HepG2 (cell line): ENCODE results near the gene C16orf54. TPM values are rescaled to one million over a fixed set of nuclear protein-coding genes. Genes with fewer than 3 reads are reported as not detected.

Experiments
- AGO1 ChIP-seq: fragments of 200-400 bp; formaldehyde crosslinking; IDR thresholded peaks from 2 replicates; pipeline ENCODE4 v1.6.1; 2017; ENCODE audit warnings: mild to moderate bottlenecking, low read depth, low read length, moderate library complexity; ENCODE audit not compliant: poor library complexity, severe bottlenecking
- ATAD3A ChIP-seq: sonication (generic); formaldehyde crosslinking; IDR thresholded peaks from 2 replicates; pipeline ENCODE4 v1.4.0; 2020; ENCODE audit warnings: missing genetic modification reagents
- EEA1 ChIP-seq: sonication (generic); formaldehyde crosslinking; IDR thresholded peaks from 2 replicates; pipeline ENCODE4 v1.5.1; 2020; ENCODE audit warnings: mild to moderate bottlenecking, missing genetic modification reagents, borderline replicate concordance
- ELF3 ChIP-seq: IDR thresholded peaks from 2 replicates; pipeline ENCODE4 v1.6.1; 2016; ENCODE audit warnings: missing genetic modification reagents, missing compliant biosample characterization
- EZH2 ChIP-seq: conservative IDR thresholded peaks from 2 replicates; pipeline ENCODE4 v1.6.1; 2012; ENCODE audit warnings: mild to moderate bottlenecking, low read depth, low read length, moderate library complexity
- FOXM1 ChIP-seq: sonication (generic); formaldehyde crosslinking; IDR thresholded peaks from 2 replicates; pipeline ENCODE4 v1.5.0; 2020; ENCODE audit warnings: missing genetic modification reagents
- FOXP1 ChIP-seq, 2 experiments: fragments of 450-650 bp in 1 of 2; IDR thresholded peaks; 2 replicates each; pipeline ENCODE4 v1.6.1; 2017 to 2018; ENCODE audit warnings: antibody characterized with exemption in 1 of 2
- GZF1 ChIP-seq: sonication (generic); formaldehyde crosslinking; IDR thresholded peaks from 2 replicates; pipeline ENCODE4 v1.5.1; 2020; ENCODE audit warnings: mild to moderate bottlenecking, missing genetic modification reagents
- IKZF1 ChIP-seq: fragments of 450-650 bp; IDR thresholded peaks from 2 replicates; pipeline ENCODE4 v1.7.1; 2016
- JARID2 ChIP-seq: sonication (generic); formaldehyde crosslinking; IDR thresholded peaks from 2 replicates; pipeline ENCODE4 v1.8.1; 2023; ENCODE audit warnings: missing genetic modification reagents, inconsistent platforms; ENCODE audit not compliant: insufficient replicate concordance
- MAX ChIP-seq: IDR thresholded peaks from 2 replicates; pipeline ENCODE4 v1.6.1; 2012; ENCODE audit warnings: inconsistent platforms
- NR3C1 ChIP-seq: sonication (generic); formaldehyde crosslinking; IDR thresholded peaks from 2 replicates; pipeline ENCODE4 v1.4.0; 2020; ENCODE audit warnings: missing genetic modification reagents
- POGK ChIP-seq: sonication (generic); formaldehyde crosslinking; conservative IDR thresholded peaks from 2 replicates; pipeline ENCODE4 v1.8.0; 2022; ENCODE audit warnings: mild to moderate bottlenecking, moderate library complexity, missing genetic modification reagents
- REST ChIP-seq, 2 experiments: IDR thresholded peaks; 2 replicates each; pipeline ENCODE4 v1.6.1; 2011 to 2012; ENCODE audit warnings: low read length in 2 of 2, borderline replicate concordance in 1 of 2, low read depth in 1 of 2, mild to moderate bottlenecking in 1 of 2, moderate library complexity in 1 of 2
- SMARCE1 ChIP-seq: fragments of 450-650 bp; IDR thresholded peaks from 2 replicates; pipeline ENCODE4 v1.6.1; 2017; ENCODE audit warnings: borderline replicate concordance
- SOX6 ChIP-seq, 2 experiments: fragments of 450-650 bp in 1 of 2; sonication (generic) in 1 of 2; formaldehyde crosslinking in 1 of 2; IDR thresholded peaks; 2 replicates each; pipeline versions ENCODE4 v1.4.0 to v1.6.1; 2017 to 2020; ENCODE audit warnings: antibody characterized with exemption in 1 of 2, mild to moderate bottlenecking in 1 of 2, missing genetic modification reagents in 1 of 2
- TBP ChIP-seq: sonication (generic); formaldehyde crosslinking; IDR thresholded peaks from 2 replicates; pipeline ENCODE4 v1.5.0; 2020; ENCODE audit warnings: missing genetic modification reagents
- ZNF280D ChIP-seq: sonication (generic); formaldehyde crosslinking; IDR thresholded peaks from 2 replicates; pipeline ENCODE4 v1.5.1; 2020; ENCODE audit warnings: mild to moderate bottlenecking, missing genetic modification reagents
- ZNF615 ChIP-seq: sonication (generic); formaldehyde crosslinking; IDR thresholded peaks from 2 replicates; pipeline ENCODE4 v1.5.0; 2020; ENCODE audit warnings: mild to moderate bottlenecking, missing genetic modification reagents, borderline replicate concordance
- ZNF747 ChIP-seq: sonication (generic); formaldehyde crosslinking; IDR thresholded peaks from 2 replicates; pipeline ENCODE4 v1.8.1; 2023; ENCODE audit warnings: missing genetic modification reagents, mild to moderate bottlenecking, borderline replicate concordance
- polyA plus RNA-seq, 8 experiments: library from polyadenylated mRNA; depleted of rRNA in 3 of 8; stranded (reverse) in 7 of 8; unstranded in 1 of 8; fragments of >200 nt; fragmentation: Illumina TruSeq in 4 of 8; extraction: Trizol in 4 of 8; gene quantifications; 2 replicates each; pipeline versions ENCODE4 v1.2.1 to v1.2.3, GENCODE V29; 2011 to 2016; ENCODE audit warnings: low read depth in 4 of 8, missing spikeins in 1 of 8, mixed read lengths in 1 of 8; ENCODE audit not compliant: insufficient read depth in 1 of 8
- total RNA-seq, 5 experiments: library from RNA; depleted of rRNA; stranded (reverse); fragments of >200 nt; fragmentation: Illumina TruSeq; extraction: Trizol; gene quantifications; 2 replicates each; pipeline ENCODE4 v1.2.3, GENCODE V29; 2016; ENCODE audit warnings: low read depth in 1 of 5

C16orf54 gene
- total and polyA plus RNA-seq, 2 of the 13 experiments (the other 11 are each of a cell fraction or from before 2014, with no cell fraction given), result not detected

GRCh38 chr16:29784901-29785500 is 39.2 kb upstream of the C16orf54 start (continued):
- TF ChIP-seq EZH2, result no peak
- TF ChIP-seq FOXP1 (IDR thresholded peaks at IDR 0.05), result no peak
- no peak for TF ChIP-seq FOXP1 (CRISPR knock-in tag; IDR thresholded peaks at IDR 0.05)
- TF ChIP-seq GZF1 (CRISPR knock-in tag), result no peak
- peak; percentile 60; the same call in 1 of the 2 replicates for TF ChIP-seq ZNF280D (CRISPR knock-in tag)
- TF ChIP-seq ELF3, result 0 out of 2 replicates have a peak, but pooled peaks have one; percentile 15
- TF ChIP-seq ZNF615 (CRISPR knock-in tag), result no peak
- no peak for TF ChIP-seq SOX6 (IDR thresholded peaks at IDR 0.05)
- TF ChIP-seq SOX6 (CRISPR knock-in tag; IDR thresholded peaks at IDR 0.05), result peak; percentile 50
- TF ChIP-seq FOXM1 (CRISPR knock-in tag), result no peak
- 0 out of 2 replicates have a peak, but pooled peaks have one; percentile 3 for TF ChIP-seq EEA1 (CRISPR knock-in tag)
- TF ChIP-seq NR3C1 (CRISPR knock-in tag), result no peak
- TF ChIP-seq ATAD3A (CRISPR knock-in tag), result no peak
- peak; percentile 53; the same call in 1 of the 2 replicates for TF ChIP-seq MAX
- TF ChIP-seq REST (IDR thresholded peaks at IDR 0.05; ENCODE audit: borderline replicate concordance in 1 of 2, low read depth in 1 of 2, low read length in 2 of 2), result 0 out of 4 replicates have a peak, but pooled peaks of 1 of the 2 experiments have one; percentile 33
- 0 out of 2 replicates have a peak, but pooled peaks have one; percentile 30 for TF ChIP-seq ZNF747 (CRISPR knock-in tag)
- TF ChIP-seq POGK (CRISPR knock-in tag), result no peak; the same call in 1 of the 2 replicates
- no peak for TF ChIP-seq SMARCE1
- TF ChIP-seq AGO1, result peak; percentile 65
- TF ChIP-seq TBP (CRISPR knock-in tag), result no peak
- peak; percentile 25 for TF ChIP-seq JARID2
- no peak for TF ChIP-seq IKZF1
